SK-MEL-5 (cell line): ENCODE data around the gene SEC63. TPM values are rescaled to one million over a fixed set of nuclear protein-coding genes. Genes with fewer than 3 reads are reported as not detected.
A peak's percentile ranks its signal among the peaks of the same experiment; 100 is the strongest.
"Not testable (repeated sequence)": the region's sequence is repeated elsewhere in the genome, so short reads cannot be mapped to it uniquely, and the experiment has no call there.

Experiments used
- DNase-seq: peaks from one replicate; pipeline ENCODE4 v3.0.0-alpha.2; 2016; ENCODE audit warnings: low read depth, low spot score
- in situ Hi-C: cut with HindIII; loops from 2 replicates; pipeline ENCODE4 v1.10.0; 2016; ENCODE audit warnings: low sequenced_read_pairs, high pct_unique_total_duplicates, low pct_unique_long_range_greater_than_20kb
- polyA plus RNA-seq, 2 experiments: library from polyadenylated mRNA; depleted of rRNA; stranded (reverse); fragments of >200 nt; gene quantifications; 2 replicates each; pipeline ENCODE4 v1.2.3, GENCODE V29; 2015
- total RNA-seq: library from RNA; depleted of rRNA; stranded (reverse); fragments of >200 nt; shearing (Covaris generic); gene quantifications from 2 replicates; pipeline ENCODE4 v1.2.3, GENCODE V29; 2014; rRNA removed

Gene SEC63
- total RNA-seq = 16.0 and 20.3 TPM in 2 replicates
- 25.6 and 26.6 TPM in 2 replicates for polyA plus RNA-seq (2015; cell fraction: cytosol; rRNA removed)
- 59.0 and 67.8 TPM in 2 replicates for polyA plus RNA-seq (2015; cell fraction: nucleus; rRNA removed)

GRCh38 chr6:107957909-107958688 is at the start of gene SEC63:
Gene SEC63, minus strand, starts transcription at chr6:107958208. Its CDS starts 199 bp downstream, at chr6:107958009.
- in situ Hi-C loops = no loop called here

GRCh38 chr6:108005961-108006360 is 48.0 kb upstream of the SEC63 start:
- DNase-seq = no peak
- in situ Hi-C loops = no loop called here

More at GRCh38 chr6:107957909-107958688, at the start of gene SEC63:
- DNase-seq = peak; percentile 95

GRCh38 chr6:108004861-108005260 is 46.9 kb upstream of the SEC63 start:
- in situ Hi-C loops = no loop called here

GRCh38 chr6:108002365-108003221 is 44.6 kb upstream of the SEC63 start:
- peak; percentile 100 for DNase-seq
- in situ Hi-C loops = no loop called here

More at GRCh38 chr6:108004861-108005260, 46.9 kb upstream of the SEC63 start:
- DNase-seq = no peak

GRCh38 chr6:108001696-108002231 is 43.8 kb upstream of the SEC63 start:
- peak; percentile 29 for DNase-seq
- in situ Hi-C loops = no loop called here

- DNase-seq, in situ Hi-C loops: not testable (repeated sequence)
Observed at GRCh38 chr6:108000259-108000658, 42.3 kb upstream of the SEC63 start.

- in situ Hi-C loops = no loop called here
- no peak for DNase-seq
Observed at GRCh38 chr6:107999341-107999740, 41.3 kb upstream of the SEC63 start.

GRCh38 chr6:107991772-107992550 is 34.0 kb upstream of the SEC63 start:
- DNase-seq = peak; percentile 86
- in situ Hi-C loops = no loop called here

GRCh38 chr6:107991061-107991460 is 33.1 kb upstream of the SEC63 start:
- in situ Hi-C loops = no loop called here
- no peak for DNase-seq

- DNase-seq, in situ Hi-C loops: not testable (repeated sequence)
Observed at GRCh38 chr6:107990587-107990986, 32.6 kb upstream of the SEC63 start.

- in situ Hi-C loops = no loop called here
- DNase-seq = no peak
Observed at GRCh38 chr6:107989166-107990094, 31.4 kb upstream of the SEC63 start.

GRCh38 chr6:107988570-107988969 is 30.6 kb upstream of the SEC63 start:
- in situ Hi-C loops = no loop called here
- DNase-seq = no peak

- in situ Hi-C loops = no loop called here
- DNase-seq = no peak
Observed at GRCh38 chr6:107987805-107988204, 29.8 kb upstream of the SEC63 start.

GRCh38 chr6:107985701-107986100 is 27.7 kb upstream of the SEC63 start:
- in situ Hi-C loops = no loop called here
- no peak for DNase-seq

- DNase-seq = no peak
- in situ Hi-C loops = no loop called here
Observed at GRCh38 chr6:107983811-107984210, 25.8 kb upstream of the SEC63 start.

- no peak for DNase-seq
- in situ Hi-C loops = no loop called here
Observed at GRCh38 chr6:107982486-107982885, 24.5 kb upstream of the SEC63 start.
